ENCODE data around the gene ERRFI1.

GRCh38 chr1:8033322-8033721 is 7.2 kb upstream of the ERRFI1 start:
- TF ChIP-seq, protein P1, sequence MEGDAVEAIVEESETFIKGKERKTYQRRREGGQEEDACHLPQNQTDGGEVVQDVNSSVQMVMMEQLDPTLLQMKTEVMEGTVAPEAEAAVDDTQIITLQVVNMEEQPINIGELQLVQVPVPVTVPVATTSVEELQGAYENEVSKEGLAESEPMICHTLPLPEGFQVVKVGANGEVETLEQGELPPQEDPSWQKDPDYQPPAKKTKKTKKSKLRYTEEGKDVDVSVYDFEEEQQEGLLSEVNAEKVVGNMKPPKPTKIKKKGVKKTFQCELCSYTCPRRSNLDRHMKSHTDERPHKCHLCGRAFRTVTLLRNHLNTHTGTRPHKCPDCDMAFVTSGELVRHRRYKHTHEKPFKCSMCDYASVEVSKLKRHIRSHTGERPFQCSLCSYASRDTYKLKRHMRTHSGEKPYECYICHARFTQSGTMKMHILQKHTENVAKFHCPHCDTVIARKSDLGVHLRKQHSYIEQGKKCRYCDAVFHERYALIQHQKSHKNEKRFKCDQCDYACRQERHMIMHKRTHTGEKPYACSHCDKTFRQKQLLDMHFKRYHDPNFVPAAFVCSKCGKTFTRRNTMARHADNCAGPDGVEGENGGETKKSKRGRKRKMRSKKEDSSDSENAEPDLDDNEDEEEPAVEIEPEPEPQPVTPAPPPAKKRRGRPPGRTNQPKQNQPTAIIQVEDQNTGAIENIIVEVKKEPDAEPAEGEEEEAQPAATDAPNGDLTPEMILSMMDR (IDR thresholded peaks at IDR 0.05), result no peak
- TF ChIP-seq POLR2A (IDR thresholded peaks at IDR 0.05), result no peak
